Measurements from ENCODE around the gene CCDC157. TPM values are rescaled to one million over a fixed set of nuclear protein-coding genes. Genes with fewer than 3 reads are reported as not detected.
A peak's percentile ranks its signal among the peaks of the same experiment; 100 is the strongest.

Gene CCDC157
- total and polyA plus RNA-seq, 9 of the 15 experiments (the other 6 are each of a cell fraction or from before 2014, with no cell fraction given) = 0.04 to 1.3 (median 0.68) TPM

DNA sequence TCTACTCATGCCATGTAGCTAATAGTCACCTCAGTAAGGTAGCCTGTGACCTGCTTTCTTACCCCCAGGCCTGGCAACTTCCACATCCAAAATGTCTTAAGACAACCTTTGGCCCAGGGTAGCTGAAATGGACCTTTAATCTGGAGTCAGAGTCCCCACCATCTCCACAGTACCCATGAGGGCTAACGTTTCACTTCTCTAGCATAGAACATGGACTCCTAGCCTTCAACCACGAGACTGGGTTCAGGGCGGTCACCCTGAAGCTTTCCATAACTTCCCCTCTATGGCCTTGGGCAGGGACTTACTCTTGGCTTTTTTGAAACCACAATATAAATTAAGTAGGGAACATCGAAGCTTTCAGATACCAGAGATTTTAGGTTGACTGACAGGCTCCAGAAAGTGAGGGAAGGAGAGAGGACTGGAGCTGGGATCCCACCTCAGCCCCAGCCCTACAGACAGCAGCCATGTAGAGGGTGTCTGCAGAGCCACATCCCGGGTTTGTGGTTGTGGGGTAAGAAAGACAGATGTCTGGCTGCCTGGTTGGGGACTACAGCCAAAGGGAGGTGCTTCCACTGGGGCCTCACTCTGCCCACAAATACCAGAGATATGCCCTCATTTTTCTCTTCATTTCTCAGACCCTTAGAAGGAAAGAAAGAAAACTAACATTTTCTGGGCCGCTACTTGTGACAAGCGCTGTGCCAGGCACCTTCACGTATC, 32.6 kb upstream of the CCDC157 start:
- Histone ChIP-seq H3K4me2 (ENCODE audit: insufficient read depth, low read length) (no peak overlapping the region), H3K27ac (ENCODE audit: extremely low read depth, low read depth, low read length) (no peak overlapping the region)

DNA sequence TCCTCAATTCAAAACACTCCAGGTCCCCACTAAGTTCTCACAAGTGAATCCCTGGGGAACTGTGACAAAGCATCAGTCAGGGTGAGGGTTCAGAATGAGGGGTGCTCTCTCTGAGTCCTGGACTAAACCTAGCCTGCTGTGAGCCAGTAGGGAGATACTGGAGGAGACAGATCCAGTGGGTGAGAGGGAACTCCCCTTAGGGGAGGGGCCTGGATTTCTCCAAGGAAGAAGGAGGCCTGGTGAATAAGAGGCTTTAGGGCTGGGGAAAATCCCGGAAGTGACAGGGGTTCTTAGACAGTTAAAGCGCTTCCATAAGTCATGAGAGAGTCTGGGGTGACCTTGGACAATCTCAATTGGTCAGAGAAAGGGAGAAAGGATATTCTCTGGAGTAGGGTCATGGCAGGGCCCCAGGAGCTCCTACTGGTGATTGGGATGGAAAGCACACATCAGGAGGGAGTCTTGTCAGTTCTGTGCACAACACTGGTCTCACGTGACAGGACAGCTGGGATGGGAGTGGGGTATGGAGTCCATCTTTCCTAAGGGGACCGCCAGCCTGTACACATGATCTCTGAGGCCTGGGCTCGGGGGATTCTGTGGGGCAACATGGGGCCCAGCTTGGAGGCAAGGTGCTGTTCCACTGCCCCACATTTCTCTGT, 31.6 kb upstream of the CCDC157 start:
- Histone ChIP-seq H3K9ac (ENCODE audit: insufficient read depth in 1 of 2, low read depth in 2 of 2, low read length in 2 of 2) (peak overlapping the region in 1 of 2 experiments; percentile 91; a peak in 3 of 4 replicates), H2AFZ (ENCODE audit: low read depth, low read length) (no peak overlapping the region), H3K9me1 (ENCODE audit: control insufficient read depth, insufficient read depth, low read length) (no peaks in the 10 kb centered on the region), H3K36me3 (ENCODE audit: control insufficient read depth, insufficient read depth, low read length) (peaks cover 10% of the 10 kb centered on the region; the same call in 1 of the 3 replicates), H3K4me1 (replicated peaks in 1 of 2; ENCODE audit: control insufficient read depth in 2 of 2, insufficient read depth in 2 of 2, low read length in 2 of 2) (peaks cover 24 to 28% of the 10 kb centered on the region in 2 experiments; a peak in 4 of 5 replicates), H3K4me2 (ENCODE audit: insufficient read depth, low read length) (peak overlapping the region; percentile 66), H3K27ac (ENCODE audit: extremely low read depth, low read depth, low read length) (peak overlapping the region; percentile 21; the same call in 1 of the 3 replicates), H3K27me3 (ENCODE audit: control insufficient read depth in 2 of 2, insufficient read depth in 2 of 2, low read length in 2 of 2) (no peaks in the 10 kb centered on the region), H3K79me2 (ENCODE audit: control insufficient read depth, insufficient read depth, low read length) (peaks cover 11% of the 10 kb centered on the region), H3K9me3 (replicated peaks; ENCODE audit: control insufficient read depth, insufficient read depth, low read depth, low read length) (no peaks in the 10 kb centered on the region), H3K4me3 (no peak overlapping the region), H4K20me1 (replicated peaks; ENCODE audit: control insufficient read depth, insufficient read depth, low read length) (no peaks in the 10 kb centered on the region)
- ChIA-PET CTCF (ENCODE audit: low intra/inter-chr PET ratio) (interaction anchor here (0.6 kb wide), 1 partner anchor 66 kb away, joined by 3 read pairs; no protein-coding TSS in a partner anchor), POLR2A (interaction anchor here (0.5 to 0.7 kb wide), 3 partner anchors 10 to 98 kb away, joined by 3 read pairs; partner anchors contain the start of genes CCDC157 and SF3A1)
- no TSS peak for BruUV-seq (replicated peaks)
- no peak for FAIRE-seq
- in situ Hi-C loops (cut with MboI) = no loop called here
- peak in 3 of 4 experiments; percentile 38 to 54 (median 41) for DNase-seq (ENCODE audit: extremely low read depth in 1 of 4, low spot score in 3 of 4)
- WGBS (ENCODE audit: insufficient coverage, low coverage, missing lambda C conversion rate) = 42% methylated on average over 4 of the region's 5 CpGs
- ATAC-seq = no peak
- intact Hi-C loops (cut with micrococcal nuclease) = no loop called here
- TF ChIP-seq, protein P1, sequence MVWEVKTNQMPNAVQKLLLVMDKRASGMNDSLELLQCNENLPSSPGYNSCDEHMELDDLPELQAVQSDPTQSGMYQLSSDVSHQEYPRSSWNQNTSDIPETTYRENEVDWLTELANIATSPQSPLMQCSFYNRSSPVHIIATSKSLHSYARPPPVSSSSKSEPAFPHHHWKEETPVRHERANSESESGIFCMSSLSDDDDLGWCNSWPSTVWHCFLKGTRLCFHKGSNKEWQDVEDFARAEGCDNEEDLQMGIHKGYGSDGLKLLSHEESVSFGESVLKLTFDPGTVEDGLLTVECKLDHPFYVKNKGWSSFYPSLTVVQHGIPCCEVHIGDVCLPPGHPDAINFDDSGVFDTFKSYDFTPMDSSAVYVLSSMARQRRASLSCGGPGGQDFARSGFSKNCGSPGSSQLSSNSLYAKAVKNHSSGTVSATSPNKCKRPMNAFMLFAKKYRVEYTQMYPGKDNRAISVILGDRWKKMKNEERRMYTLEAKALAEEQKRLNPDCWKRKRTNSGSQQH (CRISPR knock-in tag; IDR thresholded peaks at IDR 0.05) = no peak
- TF ChIP-seq ESRRA (IDR thresholded peaks at IDR 0.05; ENCODE audit: borderline replicate concordance, low read depth) (peak; percentile 25; the same call in 1 of the 2 replicates), ELF1 (tag; IDR thresholded peaks at IDR 0.05) (peak; percentile 48; the same call in 1 of the 2 replicates), POLR3G (IDR thresholded peaks at IDR 0.05; ENCODE audit: extremely low read depth, insufficient read length, insufficient replicate concordance) (no peak)
- TF ChIP-seq, protein P2, sequence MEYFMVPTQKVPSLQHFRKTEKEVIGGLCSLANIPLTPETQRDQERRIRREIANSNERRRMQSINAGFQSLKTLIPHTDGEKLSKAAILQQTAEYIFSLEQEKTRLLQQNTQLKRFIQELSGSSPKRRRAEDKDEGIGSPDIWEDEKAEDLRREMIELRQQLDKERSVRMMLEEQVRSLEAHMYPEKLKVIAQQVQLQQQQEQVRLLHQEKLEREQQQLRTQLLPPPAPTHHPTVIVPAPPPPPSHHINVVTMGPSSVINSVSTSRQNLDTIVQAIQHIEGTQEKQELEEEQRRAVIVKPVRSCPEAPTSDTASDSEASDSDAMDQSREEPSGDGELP (CRISPR knock-in tag; IDR thresholded peaks at IDR 0.05; ENCODE audit: borderline replicate concordance) = peak; percentile 22; the same call in 1 of the 2 replicates

More for the DNA sequence above, 32.6 kb upstream of the CCDC157 start:
- Histone ChIP-seq H3K79me2 (ENCODE audit: control insufficient read depth, insufficient read depth, low read length) (peaks cover 11% of the 10 kb centered on the region), H3K9ac (ENCODE audit: insufficient read depth in 1 of 2, low read depth in 2 of 2, low read length in 2 of 2) (no peak overlapping the region), H3K36me3 (ENCODE audit: control insufficient read depth, insufficient read depth, low read length) (peaks cover 7% of the 10 kb centered on the region; the same call in 2 of the 3 replicates), H3K9me1 (ENCODE audit: control insufficient read depth, insufficient read depth, low read length) (no peaks in the 10 kb centered on the region), H2AFZ (ENCODE audit: low read depth, low read length) (no peak overlapping the region), H3K4me1 (replicated peaks in 1 of 2; ENCODE audit: control insufficient read depth in 2 of 2, insufficient read depth in 2 of 2, low read length in 2 of 2) (peaks cover 24 to 28% of the 10 kb centered on the region in 2 experiments; a peak in 4 of 5 replicates), H4K20me1 (replicated peaks; ENCODE audit: control insufficient read depth, insufficient read depth, low read length) (no peaks in the 10 kb centered on the region), H3K4me3 (no peak overlapping the region), H3K27me3 (ENCODE audit: control insufficient read depth in 2 of 2, insufficient read depth in 2 of 2, low read length in 2 of 2) (no peaks in the 10 kb centered on the region), H3K9me3 (replicated peaks; ENCODE audit: control insufficient read depth, insufficient read depth, low read depth, low read length) (no peaks in the 10 kb centered on the region)
- in situ Hi-C loops (cut with MboI) (no loop called here), intact Hi-C loops (cut with micrococcal nuclease) (no loop called here)
- no peak for ATAC-seq
- CTCF ChIA-PET (ENCODE audit: low intra/inter-chr PET ratio) = no interaction called here
- no TSS peak for BruUV-seq (replicated peaks)
- WGBS (ENCODE audit: insufficient coverage, low coverage, missing lambda C conversion rate) = 68% methylated on average over 8 of the region's 8 CpGs
- TF ChIP-seq SOX6 (IDR thresholded peaks at IDR 0.05) = no peak
- TF ChIP-seq POLR2G (IDR thresholded peaks at IDR 0.05; ENCODE audit: low read depth, low read length) = no peak
- no peak for TF ChIP-seq STAG1 (CRISPR knock-in tag; IDR thresholded peaks at IDR 0.05; ENCODE audit: borderline replicate concordance)
- no peak for TF ChIP-seq MECOM (CRISPR knock-in tag; IDR thresholded peaks at IDR 0.05)
- TF ChIP-seq TEAD1 (CRISPR knock-in tag; IDR thresholded peaks at IDR 0.05) = no peak
- POLR2A ChIA-PET = interaction anchor here (0.6 to 1.1 kb wide), 3 partner anchors 11 to 56 kb away, joined by 3 to 4 read pairs (median 3); no protein-coding TSS in a partner anchor
- no peak for FAIRE-seq
- no peak for DNase-seq (ENCODE audit: extremely low read depth in 1 of 4, low spot score in 3 of 4)
